GM12891 (cell line): ENCODE data around the gene NPIPB6.

Experiments used
- PAX5 ChIP-seq: IDR thresholded peaks from 2 replicates; pipeline ENCODE4 v1.6.1; 2011; ENCODE audit warnings: low read length, moderate library complexity, mild to moderate bottlenecking; ENCODE audit not compliant: insufficient read depth, severe bottlenecking
- POLR2A ChIP-seq: IDR thresholded peaks from 2 replicates; pipeline ENCODE4 v1.6.1; 2011; ENCODE audit warnings: low read depth, low read length, control low read depth
- POLR2AphosphoS5 ChIP-seq: IDR thresholded peaks from 2 replicates; pipeline ENCODE4 v1.6.1; 2011; ENCODE audit warnings: low read depth, low read length, control low read depth
- POU2F2 ChIP-seq: IDR thresholded peaks from 2 replicates; pipeline ENCODE4 v1.6.1; 2011; ENCODE audit warnings: low read depth, mild to moderate bottlenecking, control low read depth, low read length, moderate library complexity
- SPI1 ChIP-seq: IDR thresholded peaks from 2 replicates; pipeline ENCODE4 v1.6.1; 2011; ENCODE audit warnings: low read depth, low read length, control low read depth
- TAF1 ChIP-seq: IDR thresholded peaks from 2 replicates; pipeline ENCODE4 v1.6.1; 2011; ENCODE audit warnings: low read depth, low read length, control low read depth

DNA sequence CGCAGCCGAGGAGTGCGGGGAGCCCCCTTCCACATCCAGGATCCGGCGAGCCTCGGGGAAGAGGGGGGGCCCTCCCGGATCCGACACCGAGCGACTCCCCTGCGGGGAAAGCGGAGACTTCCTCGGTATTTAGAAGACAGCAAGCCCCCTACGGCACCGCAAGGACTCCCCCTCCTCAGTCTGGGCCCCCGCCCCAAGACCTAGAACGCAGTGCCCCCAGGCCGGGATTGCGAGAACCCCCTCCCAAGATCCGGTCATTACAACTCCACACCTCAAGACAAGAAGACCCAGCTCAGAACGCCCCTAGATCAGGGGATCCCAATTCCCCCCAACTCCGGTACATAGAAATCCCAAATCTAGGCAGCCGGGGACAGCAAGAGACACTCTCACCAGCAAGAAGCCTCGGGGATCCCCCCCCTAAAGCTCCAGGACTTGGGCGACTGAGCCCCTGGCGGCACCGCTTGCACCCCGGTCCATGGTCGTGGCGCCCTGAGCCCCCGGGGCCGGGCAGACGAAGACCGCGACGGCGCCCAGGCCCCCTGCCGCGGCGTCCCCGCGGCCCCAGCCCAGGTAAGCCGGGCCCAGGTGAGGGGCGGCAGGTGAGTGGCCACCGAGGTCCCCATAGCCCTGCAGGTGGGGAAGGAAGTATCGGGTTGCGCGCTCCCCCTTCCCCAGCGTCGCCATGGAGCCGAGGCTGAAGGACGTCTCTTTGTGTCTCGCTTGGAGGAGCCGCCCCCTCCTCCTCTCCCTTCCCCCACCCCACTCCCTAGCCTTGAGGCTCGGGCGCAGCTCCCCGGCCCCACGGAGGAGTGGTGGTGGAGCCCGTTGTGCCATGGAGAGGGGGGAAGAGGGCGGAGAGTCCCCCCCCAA is 70.3 kb downstream of the NPIPB6 start:
- TF ChIP-seq PAX5: no peak
- no peak for TF ChIP-seq POLR2A
- no peak for TF ChIP-seq POLR2AphosphoS5
- TF ChIP-seq TAF1: no peak
- no peak for TF ChIP-seq SPI1
- TF ChIP-seq POU2F2: no peak
